Measurements from ENCODE around the gene MLLT3.

- TF ChIP-seq, protein P1, sequence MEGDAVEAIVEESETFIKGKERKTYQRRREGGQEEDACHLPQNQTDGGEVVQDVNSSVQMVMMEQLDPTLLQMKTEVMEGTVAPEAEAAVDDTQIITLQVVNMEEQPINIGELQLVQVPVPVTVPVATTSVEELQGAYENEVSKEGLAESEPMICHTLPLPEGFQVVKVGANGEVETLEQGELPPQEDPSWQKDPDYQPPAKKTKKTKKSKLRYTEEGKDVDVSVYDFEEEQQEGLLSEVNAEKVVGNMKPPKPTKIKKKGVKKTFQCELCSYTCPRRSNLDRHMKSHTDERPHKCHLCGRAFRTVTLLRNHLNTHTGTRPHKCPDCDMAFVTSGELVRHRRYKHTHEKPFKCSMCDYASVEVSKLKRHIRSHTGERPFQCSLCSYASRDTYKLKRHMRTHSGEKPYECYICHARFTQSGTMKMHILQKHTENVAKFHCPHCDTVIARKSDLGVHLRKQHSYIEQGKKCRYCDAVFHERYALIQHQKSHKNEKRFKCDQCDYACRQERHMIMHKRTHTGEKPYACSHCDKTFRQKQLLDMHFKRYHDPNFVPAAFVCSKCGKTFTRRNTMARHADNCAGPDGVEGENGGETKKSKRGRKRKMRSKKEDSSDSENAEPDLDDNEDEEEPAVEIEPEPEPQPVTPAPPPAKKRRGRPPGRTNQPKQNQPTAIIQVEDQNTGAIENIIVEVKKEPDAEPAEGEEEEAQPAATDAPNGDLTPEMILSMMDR (conservative IDR thresholded peaks at IDR 0.05 in 1 of 2, IDR thresholded peaks at IDR 0.05 in 1 of 2; ENCODE audit: extremely low read depth in 1 of 2, insufficient read depth in 1 of 2, low read depth in 1 of 2, low read length in 2 of 2): no peak
- no peak for TF ChIP-seq EZH2 (IDR thresholded peaks at IDR 0.05; ENCODE audit: borderline replicate concordance, low read length)
Observed at GRCh38 chr9:20441711-20442423, 180.4 kb downstream of the MLLT3 start.

Measured in mammary epithelial cell (primary cell).